GM21576 (cell line): ENCODE measurements around the gene ZNF674.
"Not testable (repeated sequence)": the region's sequence is repeated elsewhere in the genome, so short reads cannot be mapped to it uniquely, and the experiment has no call there.

Source experiments
- ATAC-seq: cut with Tn5 transposase; IDR thresholded peaks from one replicate; pipeline ENCODE4 v1.9.1; 2021; ENCODE audit warnings: mild to moderate bottlenecking, moderate library complexity; ENCODE audit not compliant: unreplicated experiment

ZNF674 gene

GRCh38 chrX:46571423-46572339 lies 26.5 kb upstream of the ZNF674 start:
- no peak for ATAC-seq

- no peak for ATAC-seq
These were observed 24.4 kb upstream of the ZNF674 start for GRCh38 chrX:46569621-46570020.

- no peak for ATAC-seq
These were observed 22.2 kb upstream of the ZNF674 start for GRCh38 chrX:46567388-46567787.

GRCh38 chrX:46561824-46562657 lies 16.8 kb upstream of the ZNF674 start:
- peak; percentile 97 for ATAC-seq

GRCh38 chrX:46559062-46559461 lies 13.8 kb upstream of the ZNF674 start:
- no peak for ATAC-seq

GRCh38 chrX:46554942-46555341 lies 9.7 kb upstream of the ZNF674 start:
- ATAC-seq = no peak

- ATAC-seq = no peak
These were observed 8.7 kb upstream of the ZNF674 start for GRCh38 chrX:46553935-46554334.

GRCh38 chrX:46551494-46552128 lies 6.4 kb upstream of the ZNF674 start:
- no peak for ATAC-seq

- no peak for ATAC-seq
These were observed 4.7 kb upstream of the ZNF674 start for GRCh38 chrX:46549914-46550313.

GRCh38 chrX:46547857-46548256 lies 2.6 kb upstream of the ZNF674 start:
- no peak for ATAC-seq

- not testable (repeated sequence) for ATAC-seq
These were observed 694 bp downstream of the ZNF674 start for GRCh38 chrX:46544527-46544926.

- no peak for ATAC-seq
These were observed 1.8 kb downstream of the ZNF674 start for GRCh38 chrX:46543441-46543840.

GRCh38 chrX:46531442-46531841 lies 13.8 kb downstream of the ZNF674 start:
- no peak for ATAC-seq

- ATAC-seq = not testable (repeated sequence)
These were observed 14.8 kb downstream of the ZNF674 start for GRCh38 chrX:46530404-46530908.

- not testable (repeated sequence) for ATAC-seq
These were observed 15.3 kb downstream of the ZNF674 start for GRCh38 chrX:46529740-46530403.

- not testable (repeated sequence) for ATAC-seq
These were observed 16.6 kb downstream of the ZNF674 start for GRCh38 chrX:46528640-46529039.

- ATAC-seq = no peak
These were observed 39.1 kb downstream of the ZNF674 start for GRCh38 chrX:46506076-46506475.

GRCh38 chrX:46502848-46503247 lies 42.4 kb downstream of the ZNF674 start:
- no peak for ATAC-seq

- no peak for ATAC-seq
These were observed 45.2 kb downstream of the ZNF674 start for GRCh38 chrX:46500054-46500453.

- ATAC-seq = no peak
These were observed 56.5 kb downstream of the ZNF674 start for GRCh38 chrX:46488712-46489111.

GRCh38 chrX:46485897-46486296 lies 59.3 kb downstream of the ZNF674 start:
- ATAC-seq = no peak
